Effector CD4-positive, alpha-beta T cell (primary cell): ENCODE results near the gene GABRB3.

Experiments used
- DNase-seq: peaks from one replicate; pipeline ENCODE4 v3.0.0-alpha.2; 2020

GABRB3 gene

DNA sequence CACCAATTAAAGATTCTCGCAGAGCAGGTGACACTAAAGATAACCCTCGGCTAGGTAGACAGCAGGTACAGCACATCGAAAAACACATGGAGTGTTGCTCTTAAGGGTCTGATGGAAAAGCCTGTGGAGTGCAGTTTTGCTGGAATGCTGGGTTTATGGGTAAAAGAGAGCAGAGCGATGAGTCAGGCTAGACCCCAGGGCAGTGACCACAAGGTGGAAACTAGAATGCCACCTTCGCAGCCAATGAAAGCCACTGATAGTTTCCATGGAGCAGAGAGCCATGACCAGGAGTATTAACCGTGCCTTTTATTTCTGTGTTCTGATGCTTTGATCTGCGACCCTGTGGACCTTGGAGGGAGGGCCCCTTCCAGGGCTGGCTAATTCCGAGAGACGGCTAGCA lies 149.8 kb downstream of the GABRB3 start:
- no peak for DNase-seq

DNA sequence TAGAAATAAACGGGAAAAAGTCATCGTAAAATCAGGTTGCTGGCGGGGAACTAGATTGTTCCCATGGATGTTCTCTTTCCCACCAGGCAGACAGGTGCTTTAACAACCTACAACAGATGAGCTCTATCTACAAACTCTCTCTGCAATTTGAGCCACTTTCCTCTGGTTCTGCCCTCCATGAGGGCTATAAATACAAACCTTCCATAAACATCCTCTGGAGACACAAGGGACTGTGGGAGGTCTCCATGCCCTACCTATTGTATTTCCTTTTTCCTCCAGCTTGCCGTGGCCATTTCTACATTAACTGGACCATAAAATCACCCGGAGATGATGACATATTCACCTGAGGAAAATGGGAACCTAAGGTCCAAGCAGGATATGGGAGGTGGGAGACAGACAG lies 151.1 kb downstream of the GABRB3 start:
- DNase-seq = no peak

DNA sequence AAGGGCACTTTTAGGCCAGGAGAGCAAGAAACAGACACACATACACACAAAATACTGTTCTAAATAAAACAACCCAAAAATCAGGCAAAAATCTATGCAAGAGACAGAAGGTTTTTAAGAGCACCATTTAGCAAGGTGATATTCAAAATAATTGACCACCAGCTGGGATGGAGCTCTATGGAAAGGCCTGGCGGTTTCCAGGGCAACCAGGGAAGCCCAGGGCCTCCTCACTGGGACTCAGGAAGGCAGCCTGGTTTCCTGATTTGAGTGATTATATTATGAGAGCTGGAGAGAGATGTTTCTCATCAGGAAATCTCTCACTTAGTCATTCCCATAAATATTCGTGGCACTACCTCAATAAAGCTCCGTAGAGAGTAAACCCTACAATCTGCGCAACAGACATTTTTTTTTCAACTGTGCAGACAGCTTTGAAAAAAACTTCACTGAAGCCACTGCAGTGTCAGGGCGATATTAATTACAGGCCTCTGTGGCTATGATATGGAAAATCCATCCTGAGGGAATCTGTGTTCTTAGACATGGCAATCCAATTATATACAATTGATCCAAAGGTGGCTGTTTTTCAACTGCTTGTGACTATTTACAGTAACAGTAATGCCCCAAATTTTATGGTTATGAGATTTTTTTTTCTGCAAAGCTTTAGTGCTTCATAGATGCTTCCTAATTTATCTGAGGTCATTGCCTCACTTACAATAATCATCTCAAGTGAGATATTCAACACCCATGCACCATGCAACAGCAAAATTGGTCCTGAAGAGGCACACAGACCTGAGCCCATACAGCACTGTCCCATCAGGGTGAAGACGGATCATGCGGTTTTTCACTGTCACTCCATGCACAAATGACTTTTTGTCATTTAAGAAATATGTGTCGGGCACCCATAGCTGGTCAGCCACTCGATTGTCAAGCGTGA lies 152.1 kb downstream of the GABRB3 start:
- DNase-seq = no peak

DNA sequence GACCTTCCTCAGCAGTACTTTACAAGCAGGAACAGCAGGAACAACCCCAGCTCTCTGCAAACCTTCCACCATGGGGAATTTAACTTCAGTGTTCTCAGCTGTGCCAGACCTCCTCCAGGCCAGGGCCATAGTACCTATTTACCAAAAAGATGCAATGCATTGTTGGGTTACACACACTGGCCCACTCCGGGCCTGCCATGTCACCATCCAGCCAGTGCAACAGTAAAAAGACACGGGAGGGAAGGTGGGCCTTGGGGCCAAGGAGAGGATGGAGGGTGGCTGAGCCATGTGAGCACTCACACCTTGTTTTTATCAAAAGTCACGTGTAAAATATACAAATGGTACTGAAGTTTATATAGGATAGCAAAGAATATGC lies 157.0 kb downstream of the GABRB3 start:
- DNase-seq = no peak

- DNase-seq = no peak
Measured at GRCh38 chr15:26615188-26615926, 157.5 kb downstream of the GABRB3 start.

GRCh38 chr15:26614734-26615133 lies 158.1 kb downstream of the GABRB3 start:
- no peak for DNase-seq

- no peak for DNase-seq
Measured at GRCh38 chr15:26598704-26599103, 174.2 kb downstream of the GABRB3 start.

DNA sequence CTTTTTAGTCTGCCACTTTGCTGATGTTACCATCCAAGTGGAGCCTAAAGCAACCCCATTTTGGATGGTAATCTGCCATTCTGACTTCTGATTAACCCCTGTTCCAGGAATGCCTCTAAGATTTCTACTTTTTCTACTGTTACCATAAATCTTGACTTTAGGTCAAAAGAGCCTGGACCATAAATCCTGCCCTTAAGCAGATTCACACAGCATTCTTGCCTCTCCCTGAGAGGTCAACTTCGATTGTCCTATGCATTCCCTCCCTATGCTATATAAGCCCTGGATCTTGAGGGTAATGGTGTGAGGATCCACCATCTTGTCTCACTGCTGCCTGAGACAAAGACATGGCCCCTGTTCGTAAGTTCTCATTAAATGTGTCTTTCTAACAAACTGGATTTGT lies 177.3 kb downstream of the GABRB3 start:
- DNase-seq = no peak

- DNase-seq = no peak
Measured at GRCh38 chr15:26590676-26591075, 182.2 kb downstream of the GABRB3 start.

DNA sequence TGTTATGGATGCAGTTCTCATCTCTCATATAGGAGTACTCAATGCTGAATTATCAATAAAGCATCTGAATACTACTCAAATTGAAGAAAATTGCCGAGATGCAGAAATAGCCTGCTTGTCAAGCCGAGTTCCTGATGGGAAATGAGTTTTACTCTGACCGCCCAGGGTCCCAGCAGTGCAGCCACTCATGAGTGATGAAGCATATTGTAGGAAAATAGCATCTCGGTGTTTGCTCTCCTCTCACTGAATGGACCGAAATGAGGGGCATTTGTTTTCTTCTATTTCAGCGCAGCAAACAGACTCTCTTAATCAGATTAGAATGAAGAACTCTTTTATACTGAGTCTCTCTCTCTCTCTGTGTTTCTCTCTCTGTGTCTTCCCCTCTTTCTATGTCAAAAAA lies 190.0 kb downstream of the GABRB3 start:
- no peak for DNase-seq

DNA sequence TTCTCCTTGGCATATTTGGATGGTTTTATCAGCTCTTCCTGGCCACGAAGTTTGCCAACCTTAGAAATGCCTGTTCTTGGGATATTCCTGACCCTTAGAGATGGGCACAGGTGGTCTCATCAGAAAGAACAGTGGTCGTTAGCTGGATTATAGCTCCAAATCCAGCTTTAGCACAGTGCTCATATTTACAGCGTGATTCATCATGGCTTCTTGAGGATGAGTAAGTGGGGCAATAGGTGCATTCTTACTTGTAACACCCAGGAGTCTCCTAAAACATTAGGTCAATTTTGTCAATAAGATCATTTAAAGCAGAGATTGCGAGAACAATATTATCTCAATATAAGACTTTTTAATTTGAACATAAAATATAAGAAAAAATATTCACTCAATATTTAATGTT lies 191.9 kb downstream of the GABRB3 start:
- no peak for DNase-seq

- DNase-seq = no peak
Measured at GRCh38 chr15:26572602-26573350, 200.1 kb downstream of the GABRB3 start.

- no peak for DNase-seq
Measured at GRCh38 chr15:26571346-26571745, 201.5 kb downstream of the GABRB3 start.

- DNase-seq = no peak
Measured at GRCh38 chr15:26565542-26565941, 207.3 kb downstream of the GABRB3 start.

- no peak for DNase-seq
Measured at GRCh38 chr15:26564361-26564760, 208.5 kb downstream of the GABRB3 start.

DNA sequence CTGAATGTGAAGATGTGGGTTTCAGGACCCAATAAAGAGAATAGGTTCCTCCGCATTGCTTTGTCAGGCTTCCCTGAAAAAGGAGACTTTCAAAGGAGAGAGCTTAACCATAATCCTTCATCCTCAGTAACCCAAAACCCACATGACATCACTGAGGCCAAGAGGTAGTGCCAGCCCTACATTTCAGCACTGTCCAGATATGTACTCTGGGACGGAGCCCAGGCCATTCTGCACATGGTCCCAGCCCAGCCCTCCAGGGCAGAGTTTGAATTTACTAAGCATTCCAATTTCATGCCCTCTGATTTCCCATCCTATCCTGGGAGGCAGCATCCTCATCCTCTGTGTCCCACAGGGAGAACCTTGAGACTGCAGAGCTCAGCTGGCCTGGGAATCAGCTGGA lies 210.5 kb downstream of the GABRB3 start:
- DNase-seq = no peak

GRCh38 chr15:26561896-26562295 lies 211.0 kb downstream of the GABRB3 start:
- no peak for DNase-seq

GRCh38 chr15:26561130-26561529 lies 211.7 kb downstream of the GABRB3 start:
- no peak for DNase-seq

- no peak for DNase-seq
Measured at GRCh38 chr15:26555898-26556297, 217.0 kb downstream of the GABRB3 start.

DNA sequence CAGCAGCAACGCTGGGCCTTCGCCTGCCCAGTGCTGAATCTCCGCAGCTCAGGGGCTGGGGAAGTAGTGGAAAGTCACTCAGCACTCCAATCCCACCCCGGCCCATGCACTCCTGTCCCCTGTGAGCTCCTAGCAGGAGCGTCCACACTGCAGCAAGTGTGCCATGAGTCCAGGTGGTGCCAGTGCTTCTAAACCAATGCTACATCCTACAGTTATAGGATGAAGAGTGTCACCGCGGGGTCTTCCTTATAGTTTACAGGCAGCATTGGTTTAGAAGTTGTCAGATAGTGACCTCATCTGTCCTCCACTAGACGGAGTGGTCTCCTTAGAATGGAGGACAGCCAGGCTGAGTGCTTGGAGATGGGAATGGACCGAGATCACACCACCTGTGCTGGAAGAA lies 221.4 kb downstream of the GABRB3 start:
- DNase-seq = no peak

- no peak for DNase-seq
Measured at GRCh38 chr15:26550880-26551279, 222.0 kb downstream of the GABRB3 start.

DNA sequence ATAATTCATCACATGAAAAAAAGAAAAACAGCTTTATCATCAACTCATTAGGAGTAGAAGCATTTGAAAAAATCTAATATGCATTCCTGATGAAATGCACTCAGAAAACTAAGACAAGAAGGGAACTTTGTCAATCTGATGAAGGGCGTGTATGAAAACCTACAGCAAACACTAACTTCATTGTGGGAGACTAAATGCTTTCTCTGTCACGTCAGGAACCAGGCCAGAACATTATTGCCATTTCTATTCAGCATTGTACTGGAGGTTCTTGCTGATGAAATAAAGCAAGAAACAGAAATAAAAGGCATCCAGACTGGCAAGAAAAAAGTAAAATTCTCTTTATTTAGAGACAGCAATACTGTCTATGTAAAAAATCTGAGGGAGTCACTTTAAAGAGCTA lies 235.2 kb downstream of the GABRB3 start:
- DNase-seq = no peak

DNA sequence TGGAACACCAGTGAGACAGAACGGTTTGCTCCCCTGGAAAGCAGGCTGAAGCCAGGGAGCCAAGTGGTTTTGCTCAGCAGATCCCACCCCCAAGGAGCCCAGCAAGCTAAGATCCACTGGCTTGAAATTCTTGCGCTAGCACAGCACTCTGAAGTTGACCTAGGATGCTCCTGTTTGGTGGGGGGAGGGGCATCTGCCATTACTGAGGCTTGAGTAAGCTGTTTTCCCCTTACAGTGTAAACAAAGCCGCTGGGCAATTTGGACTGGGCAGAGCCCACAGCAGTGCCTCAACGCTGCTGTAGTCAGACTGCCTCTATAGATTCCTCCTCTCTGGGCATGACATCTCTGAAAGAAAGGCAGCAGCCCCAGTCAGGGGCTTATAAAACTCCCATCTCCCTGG lies 241.4 kb downstream of the GABRB3 start:
- DNase-seq = no peak

GRCh38 chr15:26525096-26525495 lies 247.8 kb downstream of the GABRB3 start:
- no peak for DNase-seq
